Cardiac muscle cell (in vitro differentiated cells and primary cell): ENCODE results near the gene FAM161B. TPM values are rescaled to one million over a fixed set of nuclear protein-coding genes. Genes with fewer than 3 reads are reported as not detected.
A peak's percentile ranks its signal among the peaks of the same experiment; 100 is the strongest.

Experiments
- DNase-seq, 2 donors: peaks; one replicate each; pipeline versions ENCODE4 v3.0.0 to v3.0.0-alpha.2; 2010 to 2017; ENCODE audit warnings: low read depth in 1 of 2, low spot score in 1 of 2
- H3K27ac ChIP-seq: fragments of 200-600 bp; sonication (generic); 2 replicates; pipeline ENCODE4 v1.5.1; 2016
- H3K27me3 ChIP-seq: fragments of 200-600 bp; sonication (generic); 2 replicates; pipeline ENCODE4 v1.6.0; 2016; ENCODE audit warnings: control low read depth
- H3K36me3 ChIP-seq: fragments of 200-600 bp; sonication (generic); 2 replicates; pipeline ENCODE4 v1.5.1; 2016; ENCODE audit warnings: control low read depth
- H3K4me1 ChIP-seq: fragments of 200-600 bp; sonication (generic); 2 replicates; pipeline ENCODE4 v1.8.1; 2017; ENCODE audit warnings: low read depth, mild to moderate bottlenecking, mixed run types
- H3K4me3 ChIP-seq: fragments of 200-600 bp; sonication (generic); 2 replicates; pipeline ENCODE4 v1.5.1; 2016; ENCODE audit warnings: mild to moderate bottlenecking
- H3K9me3 ChIP-seq: fragments of 200-600 bp; sonication (generic); 2 replicates; pipeline ENCODE4 v1.5.1; 2017; ENCODE audit warnings: low read depth, mild to moderate bottlenecking, control low read depth
- CTCF ChIP-seq: IDR thresholded peaks from 2 replicates; pipeline ENCODE4 v1.5.1; 2012; ENCODE audit warnings: low read depth, mild to moderate bottlenecking, low read length
- polyA plus RNA-seq: library from polyadenylated mRNA; unstranded; fragments of >200 nt; fragmentation: Nextera tagmentation; extraction: Ambion mirVana; gene quantifications from 2 replicates; pipeline ENCODE4 v1.2.1, GENCODE V29; 2016
- total RNA-seq: library from RNA; depleted of rRNA; stranded (reverse); fragments of >200 nt; gene quantifications from 2 replicates; pipeline ENCODE4 v1.2.3, GENCODE V29; 2016

Gene FAM161B
- total and polyA plus RNA-seq, 2 experiments from 2014 or later: 1.5 to 4.0 TPM

GRCh38 chr14:73886449-73887317 lies 63.2 kb downstream of the FAM161B start, which contains the start of gene ZNF410:
Gene ZNF410 (plus strand): TSS chr14:73886859. CDS start chr14:73892176, 5,317 bp downstream.
- peak within 1 kb of the TSS; percentile 77 for H3K4me3 ChIP-seq
- H3K27ac ChIP-seq: peak within 1 kb of the TSS; percentile 92
- no peaks in the 10 kb centered on the region for H3K27me3 ChIP-seq
- no peaks in the 10 kb centered on the region for H3K36me3 ChIP-seq
- peak; percentile 95 to 99 for DNase-seq
- TF ChIP-seq CTCF: no peak
- peaks cover 16% of the 10 kb centered on the region for H3K4me1 ChIP-seq
- H3K9me3 ChIP-seq: no peaks in the 10 kb centered on the region

- no peaks in the 10 kb centered on the region for H3K36me3 ChIP-seq
- no peak for TF ChIP-seq CTCF
- no peak overlapping the region for H3K4me3 ChIP-seq
- no peaks in the 10 kb centered on the region for H3K27me3 ChIP-seq
- H3K9me3 ChIP-seq: no peaks in the 10 kb centered on the region
- H3K4me1 ChIP-seq: peaks cover 16% of the 10 kb centered on the region
- H3K27ac ChIP-seq: peak overlapping the region; percentile 19
- no peak for DNase-seq
Measured at GRCh38 chr14:73884438-73885190, 65.3 kb downstream of the FAM161B start.

Other genes with a start within 250 kb of the FAM161B start
- gene PNMA1, start 235.7 kb downstream of the FAM161B start, total RNA-seq: 37.2 and 39.9 TPM in 2 replicates
- 72.4 and 77.4 TPM in 2 replicates for gene PNMA1, start 235.7 kb downstream of the FAM161B start, polyA plus RNA-seq
- 9.5 and 16.4 TPM in 2 replicates for gene PTGR2, start 98.3 kb downstream of the FAM161B start, total RNA-seq
- gene PTGR2, start 98.3 kb downstream of the FAM161B start, polyA plus RNA-seq: 13.4 and 28.5 TPM in 2 replicates
- 29.9 and 32.1 TPM in 2 replicates for gene ZNF410, start 63.2 kb downstream of the FAM161B start, total RNA-seq
- gene ZNF410, start 63.2 kb downstream of the FAM161B start, polyA plus RNA-seq: 32.9 and 39.0 TPM in 2 replicates
- gene COQ6, start 208 bp upstream of the FAM161B start, total RNA-seq: 25.4 and 63.3 TPM in 2 replicates
- gene COQ6, start 208 bp upstream of the FAM161B start, polyA plus RNA-seq: 54.6 and 81.7 TPM in 2 replicates
- 6.2 and 7.4 TPM in 2 replicates for gene ENTPD5, start 69.2 kb upstream of the FAM161B start, total RNA-seq
- gene ENTPD5, start 69.2 kb upstream of the FAM161B start, polyA plus RNA-seq: 8.6 and 12.3 TPM in 2 replicates
- 5.0 and 7.6 TPM in 2 replicates for gene BBOF1, start 69.3 kb upstream of the FAM161B start, total RNA-seq
- 6.1 and 10.6 TPM in 2 replicates for gene BBOF1, start 69.3 kb upstream of the FAM161B start, polyA plus RNA-seq
- gene ALDH6A1, start 134.4 kb upstream of the FAM161B start, total RNA-seq: 43.0 and 55.5 TPM in 2 replicates
- gene ALDH6A1, start 134.4 kb upstream of the FAM161B start, polyA plus RNA-seq: 53.7 and 95.8 TPM in 2 replicates
- 7.0 and 8.1 TPM in 2 replicates for gene LIN52, start 134.9 kb upstream of the FAM161B start, total RNA-seq
- gene LIN52, start 134.9 kb upstream of the FAM161B start, polyA plus RNA-seq: 12.6 and 14.4 TPM in 2 replicates